Duodenal mucosa (tissue), 2 donors: ENCODE measurements around the gene C5orf63.
A peak's percentile ranks its signal among the peaks of the same experiment; 100 is the strongest.

Experiments used
- H3K27ac ChIP-seq: one replicate; pipeline ENCODE4 v1.7.0; 2013; ENCODE audit warnings: low read depth, low read length
- H3K27me3 ChIP-seq, 2 donors: one replicate each; pipeline ENCODE4 v1.7.0; 2013; ENCODE audit warnings: low read length in 2 of 2, control low read depth in 1 of 2; ENCODE audit not compliant: insufficient read depth in 2 of 2, control insufficient read depth in 1 of 2
- H3K36me3 ChIP-seq, 2 donors: one replicate each; pipeline ENCODE4 v1.7.0; 2013; ENCODE audit warnings: low read length in 2 of 2, control low read depth in 1 of 2; ENCODE audit not compliant: insufficient read depth in 2 of 2, control insufficient read depth in 1 of 2
- H3K4me1 ChIP-seq, 2 donors: one replicate each; pipeline ENCODE4 v1.7.0; 2013; ENCODE audit warnings: low read length in 2 of 2, control low read depth in 1 of 2; ENCODE audit not compliant: insufficient read depth in 2 of 2, control insufficient read depth in 1 of 2
- H3K4me3 ChIP-seq, 2 donors: one replicate each; pipeline ENCODE4 v1.7.0; 2013; ENCODE audit warnings: low read length in 2 of 2, low read depth in 1 of 2
- H3K9ac ChIP-seq, 2 donors: one replicate each; pipeline ENCODE4 v1.7.0; 2013; ENCODE audit warnings: low read length in 2 of 2, low read depth in 1 of 2
- H3K9me3 ChIP-seq, 2 donors: one replicate each; pipeline ENCODE4 v1.7.0; 2013; ENCODE audit warnings: low read length in 2 of 2, control low read depth in 1 of 2; ENCODE audit not compliant: control insufficient read depth in 1 of 2

The C5orf63 gene

GRCh38 chr5:127038550-127038949 lies 34.8 kb downstream of the C5orf63 start:
- Histone ChIP-seq H3K9ac (no peak overlapping the region), H3K27ac (no peak overlapping the region), H3K36me3 (no peaks in the 10 kb centered on the region), H3K27me3 (no peaks in the 10 kb centered on the region), H3K9me3 (no peaks in the 10 kb centered on the region), H3K4me1 (peaks cover 23 to 25% of the 10 kb centered on the region in 2 donors), H3K4me3 (no peak overlapping the region)

DNA sequence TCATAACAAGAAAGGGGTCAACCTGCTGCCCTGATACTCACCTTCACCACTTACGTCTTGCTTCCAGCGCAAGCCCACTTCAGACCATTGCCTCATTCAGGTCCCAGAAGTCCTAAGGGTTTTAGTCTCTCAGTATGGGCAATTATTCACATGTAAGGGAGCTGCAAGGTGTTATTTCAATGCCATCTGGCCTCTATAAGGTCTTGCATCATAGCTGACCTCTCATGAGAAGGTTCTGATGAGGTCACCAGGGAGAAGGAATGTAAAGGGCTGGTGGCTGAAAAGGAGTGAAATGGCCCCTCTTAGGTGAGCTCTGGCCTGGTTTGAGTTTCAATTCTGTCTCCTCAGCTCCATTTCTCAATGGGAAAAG lies 41.5 kb downstream of the C5orf63 start:
- Histone ChIP-seq H3K4me3 (peak overlapping the region in 1 of 2 donors; percentile 90), H3K4me1 (peaks cover 7 to 25% of the 10 kb centered on the region in 2 donors), H3K9ac (no peak overlapping the region), H3K27ac (no peak overlapping the region), H3K36me3 (no peaks in the 10 kb centered on the region), H3K27me3 (peaks cover 0 to 5% of the 10 kb centered on the region in 2 donors), H3K9me3 (no peaks in the 10 kb centered on the region)

DNA sequence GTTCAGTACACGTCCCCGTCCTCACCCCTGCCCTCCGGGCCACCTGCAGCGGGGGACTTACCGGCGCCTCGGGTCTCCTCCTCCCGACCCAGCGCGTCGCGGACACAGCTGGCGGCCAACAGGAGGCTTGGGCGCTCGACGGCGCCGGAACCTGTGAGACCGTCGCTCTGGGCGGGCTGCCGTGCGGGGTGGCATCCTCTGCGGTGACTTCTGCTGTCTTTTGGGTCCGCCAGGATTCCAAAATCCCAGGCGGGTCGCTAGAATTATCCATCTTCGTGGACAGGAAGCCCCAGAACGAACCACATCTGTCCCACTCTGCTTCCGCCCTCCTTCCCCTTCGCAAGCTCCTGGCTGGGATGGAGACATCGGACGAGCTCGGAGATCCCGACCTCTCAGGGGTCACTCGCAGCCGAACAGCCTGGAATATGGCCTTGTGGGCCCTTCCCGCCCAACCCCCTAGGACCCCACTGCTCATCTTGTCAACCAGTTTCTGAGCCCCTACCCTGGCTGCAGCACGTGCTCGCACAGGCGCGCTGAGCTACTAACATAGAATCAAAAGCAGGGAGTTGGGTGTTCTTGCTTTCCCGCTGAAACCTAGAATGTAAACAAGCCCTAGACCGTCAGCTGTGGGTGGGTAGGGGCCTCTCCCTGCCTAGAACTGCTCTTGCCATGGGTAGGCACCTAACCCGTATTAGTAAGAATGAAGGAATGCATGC lies 42.0 kb downstream of the C5orf63 start:
- peaks cover 0 to 5% of the 10 kb centered on the region in 2 donors for H3K27me3 ChIP-seq
- no peaks in the 10 kb centered on the region for H3K9me3 ChIP-seq
- no peak overlapping the region for H3K27ac ChIP-seq
- H3K4me1 ChIP-seq, result peaks cover 7 to 25% of the 10 kb centered on the region in 2 donors
- peak overlapping the region; percentile 70 to 83 for H3K9ac ChIP-seq
- no peaks in the 10 kb centered on the region for H3K36me3 ChIP-seq
- peak overlapping the region; percentile 86 to 90 for H3K4me3 ChIP-seq

DNA sequence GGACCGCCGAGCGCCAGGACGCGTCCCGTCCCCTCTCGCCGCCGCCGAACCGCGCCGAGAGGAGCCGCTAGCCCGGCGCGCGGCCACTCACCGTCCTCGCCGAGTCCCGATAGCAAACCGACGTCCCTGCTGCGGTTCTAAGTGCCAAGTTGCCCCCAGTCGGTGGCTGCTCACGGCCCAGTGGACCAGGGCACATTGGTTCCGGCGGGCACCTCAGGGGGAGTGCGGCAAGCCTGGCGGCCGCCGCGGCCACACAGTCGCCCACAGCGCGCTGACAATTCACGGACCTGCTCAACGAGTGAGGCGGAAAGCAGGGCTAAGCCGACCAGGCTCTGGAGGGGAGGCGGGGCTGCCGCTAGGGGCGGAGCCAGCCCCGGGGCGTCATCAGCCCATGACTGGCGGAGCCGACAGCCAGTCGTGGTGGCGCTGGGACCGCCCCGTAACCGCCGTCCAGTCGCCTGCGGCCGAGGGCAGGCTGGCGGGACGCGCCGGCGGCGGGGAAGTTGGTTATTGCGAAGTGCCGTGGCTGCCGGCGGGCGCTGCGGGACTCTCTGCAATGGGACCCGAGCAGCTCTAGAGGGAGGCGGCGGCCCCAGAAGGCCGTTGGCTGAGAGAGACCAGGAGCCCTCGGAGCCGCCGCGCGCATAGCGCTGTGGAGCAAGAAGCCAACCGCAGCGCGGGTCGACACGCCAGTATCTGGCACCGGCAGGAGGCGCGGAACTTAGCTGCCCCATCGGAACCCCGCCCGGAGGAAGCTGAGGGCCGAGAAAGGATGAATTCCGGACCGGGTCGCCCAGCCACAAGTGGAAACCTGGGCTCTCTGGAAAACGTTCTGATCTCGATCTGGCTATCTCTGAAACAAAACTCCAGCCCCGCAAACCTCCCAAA lies 42.8 kb downstream of the C5orf63 start, which contains the start of gene MARCHF3:
TSS of gene MARCHF3 (minus strand) at position 300 of the 888 bp plus-strand sequence. CDS start 112,387 bp downstream, outside the sequence.
- Histone ChIP-seq H3K4me3 (peak within 1 kb of the TSS; percentile 86 to 90), H3K36me3 (no peaks in the 10 kb centered on the region), H3K4me1 (peaks cover 10 to 25% of the 10 kb centered on the region in 2 donors), H3K27ac (peak within 1 kb of the TSS; percentile 93), H3K27me3 (peaks cover 0 to 5% of the 10 kb centered on the region in 2 donors), H3K9me3 (no peaks in the 10 kb centered on the region), H3K9ac (peak within 1 kb of the TSS; percentile 83 to 91)

DNA sequence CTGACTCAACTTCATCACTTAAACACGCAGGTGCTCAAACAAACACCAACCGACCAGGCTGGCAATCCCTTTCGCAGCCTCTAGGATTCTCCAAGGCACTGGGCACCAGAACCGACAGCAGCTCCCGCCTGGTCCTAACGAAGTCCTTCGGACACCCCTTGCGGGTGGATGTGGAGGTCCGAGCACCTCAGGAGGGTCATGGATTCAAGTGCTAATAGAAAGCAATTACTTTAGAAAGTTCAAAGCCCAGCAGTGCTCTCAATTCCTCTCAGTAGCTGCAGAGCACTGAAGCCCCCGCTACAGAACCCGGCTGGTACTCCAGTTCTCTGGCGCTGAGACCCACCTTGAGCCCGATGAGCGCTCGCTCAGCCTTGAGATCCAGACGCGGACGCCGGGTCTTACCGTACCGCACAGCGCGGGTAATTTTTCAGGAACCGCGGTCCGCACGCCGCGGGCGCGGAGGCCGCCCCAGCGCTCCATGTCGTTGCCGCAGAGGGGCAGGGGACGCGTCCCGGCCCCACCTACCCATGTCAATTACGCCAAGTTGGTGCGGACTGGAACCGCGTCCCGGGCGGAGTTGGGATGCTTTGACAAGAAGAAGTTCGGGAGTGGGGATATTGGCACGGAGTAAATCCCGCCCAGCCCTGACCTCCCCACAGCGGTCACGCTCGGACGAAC lies 43.6 kb downstream of the C5orf63 start:
- H3K36me3 ChIP-seq, result no peaks in the 10 kb centered on the region
- H3K4me1 ChIP-seq, result peaks cover 10 to 25% of the 10 kb centered on the region in 2 donors
- peaks cover 0 to 5% of the 10 kb centered on the region in 2 donors for H3K27me3 ChIP-seq
- H3K9ac ChIP-seq, result peak overlapping the region; percentile 83 to 91
- no peaks in the 10 kb centered on the region for H3K9me3 ChIP-seq
- peak overlapping the region; percentile 86 to 90 for H3K4me3 ChIP-seq
- peak overlapping the region; percentile 93 for H3K27ac ChIP-seq

- Histone ChIP-seq H3K36me3 (no peaks in the 10 kb centered on the region), H3K27ac (no peak overlapping the region), H3K4me3 (peak overlapping the region; percentile 86 to 90), H3K9ac (peak overlapping the region; percentile 83 to 91), H3K27me3 (peaks cover 0 to 5% of the 10 kb centered on the region in 2 donors), H3K4me1 (peaks cover 10 to 25% of the 10 kb centered on the region in 2 donors), H3K9me3 (no peaks in the 10 kb centered on the region)
Observed at GRCh38 chr5:127028822-127029457, 44.4 kb downstream of the C5orf63 start.

GRCh38 chr5:127027539-127027938 lies 45.8 kb downstream of the C5orf63 start:
- Histone ChIP-seq H3K4me1 (peaks cover 10 to 25% of the 10 kb centered on the region in 2 donors), H3K27me3 (peaks cover 0 to 5% of the 10 kb centered on the region in 2 donors), H3K9ac (no peak overlapping the region), H3K4me3 (no peak overlapping the region), H3K9me3 (no peaks in the 10 kb centered on the region), H3K27ac (no peak overlapping the region), H3K36me3 (no peaks in the 10 kb centered on the region)

- Histone ChIP-seq H3K4me3 (no peak overlapping the region), H3K36me3 (no peaks in the 10 kb centered on the region), H3K4me1 (peaks cover 10 to 18% of the 10 kb centered on the region in 2 donors), H3K27me3 (no peaks in the 10 kb centered on the region), H3K9ac (no peak overlapping the region), H3K9me3 (no peaks in the 10 kb centered on the region), H3K27ac (no peak overlapping the region)
Observed at GRCh38 chr5:127026166-127026565, 47.1 kb downstream of the C5orf63 start.

DNA sequence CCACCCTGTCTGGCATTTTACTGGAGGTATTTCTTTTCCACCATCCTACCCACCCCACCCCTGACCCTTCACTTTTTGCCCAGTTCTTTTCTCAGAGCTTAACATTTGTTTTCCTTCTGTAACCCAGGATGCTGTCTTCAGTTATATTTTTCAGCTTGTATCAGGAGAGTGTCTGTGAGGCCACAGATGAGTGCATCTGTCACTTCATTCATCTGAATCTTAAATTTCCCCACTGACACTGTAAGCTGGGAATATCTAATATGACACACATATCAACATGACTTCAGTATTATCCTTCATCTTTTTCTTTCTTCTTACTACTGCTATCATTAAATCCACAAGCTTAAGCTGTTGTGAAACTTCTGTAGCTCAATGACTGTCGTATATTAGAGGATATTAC lies 47.8 kb downstream of the C5orf63 start:
- H3K4me3 ChIP-seq, result no peak overlapping the region
- H3K36me3 ChIP-seq, result no peaks in the 10 kb centered on the region
- no peak overlapping the region for H3K9ac ChIP-seq
- peaks cover 10 to 14% of the 10 kb centered on the region in 2 donors for H3K4me1 ChIP-seq
- H3K27ac ChIP-seq, result no peak overlapping the region
- no peaks in the 10 kb centered on the region for H3K27me3 ChIP-seq
- H3K9me3 ChIP-seq, result no peaks in the 10 kb centered on the region
